Gastrocnemius medialis (tissue), 4 donors: ENCODE data around the gene BORCS5.

Experiments used
- POLR2A ChIP-seq, 2 donors: fragments of 450-650 bp; IDR thresholded peaks; one replicate each; pipeline ENCODE4 v1.6.1; 2017; ENCODE audit warnings: antibody characterized with exemption in 2 of 2, mild to moderate bottlenecking in 2 of 2, moderate library complexity in 2 of 2
- TF ChIP-seq, protein P1 (sequence below), 5 experiments: fragments of 450-650 bp in 3 of 5; fragments of 200-600 bp in 2 of 5; sonication (generic) in 2 of 5; IDR thresholded peaks in 4 of 5; conservative IDR thresholded peaks in 1 of 5; 1 replicate in 4 of 5; 2 replicates in 1 of 5; pipeline ENCODE4 v1.5.1; 2016 to 2019; ENCODE audit warnings: antibody characterized with exemption in 5 of 5, mild to moderate bottlenecking in 3 of 5, moderate library complexity in 3 of 5

DNA sequence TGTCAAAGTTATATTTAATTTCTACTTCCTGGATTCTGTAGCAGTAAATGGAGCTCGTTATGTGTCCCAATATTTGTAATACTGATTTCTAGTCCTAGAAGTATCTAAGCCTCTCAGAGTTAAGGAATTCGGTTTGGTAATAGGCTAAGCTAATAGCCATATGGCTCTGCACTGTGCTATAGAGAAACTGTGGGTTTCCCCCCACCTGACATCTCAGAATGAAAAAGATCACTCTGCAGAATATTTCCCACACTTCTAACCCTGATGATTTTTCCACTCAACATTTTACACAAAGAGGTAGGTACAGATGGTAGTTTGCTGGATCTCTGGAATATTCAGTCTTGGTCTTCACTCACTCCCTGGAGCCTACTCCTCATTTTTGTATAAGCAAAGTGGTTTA lies 71.2 kb downstream of the BORCS5 start:
- no peak for TF ChIP-seq POLR2A (IDR thresholded peaks at IDR 0.05)
- TF ChIP-seq, protein P1, sequence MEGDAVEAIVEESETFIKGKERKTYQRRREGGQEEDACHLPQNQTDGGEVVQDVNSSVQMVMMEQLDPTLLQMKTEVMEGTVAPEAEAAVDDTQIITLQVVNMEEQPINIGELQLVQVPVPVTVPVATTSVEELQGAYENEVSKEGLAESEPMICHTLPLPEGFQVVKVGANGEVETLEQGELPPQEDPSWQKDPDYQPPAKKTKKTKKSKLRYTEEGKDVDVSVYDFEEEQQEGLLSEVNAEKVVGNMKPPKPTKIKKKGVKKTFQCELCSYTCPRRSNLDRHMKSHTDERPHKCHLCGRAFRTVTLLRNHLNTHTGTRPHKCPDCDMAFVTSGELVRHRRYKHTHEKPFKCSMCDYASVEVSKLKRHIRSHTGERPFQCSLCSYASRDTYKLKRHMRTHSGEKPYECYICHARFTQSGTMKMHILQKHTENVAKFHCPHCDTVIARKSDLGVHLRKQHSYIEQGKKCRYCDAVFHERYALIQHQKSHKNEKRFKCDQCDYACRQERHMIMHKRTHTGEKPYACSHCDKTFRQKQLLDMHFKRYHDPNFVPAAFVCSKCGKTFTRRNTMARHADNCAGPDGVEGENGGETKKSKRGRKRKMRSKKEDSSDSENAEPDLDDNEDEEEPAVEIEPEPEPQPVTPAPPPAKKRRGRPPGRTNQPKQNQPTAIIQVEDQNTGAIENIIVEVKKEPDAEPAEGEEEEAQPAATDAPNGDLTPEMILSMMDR (IDR thresholded peaks at IDR 0.05 in 4 of 5, conservative IDR thresholded peaks at IDR 0.05 in 1 of 5), result no peak
